OCI-LY1 (cell line): ENCODE data around the gene PTCD3.

Experiments
- EZH2 ChIP-seq: fragments of 200-600 bp; sonication (generic), shearing (Covaris generic); IDR thresholded peaks from 2 replicates; pipeline ENCODE4 v1.8.0; 2017; ENCODE audit warnings: borderline replicate concordance, mixed run types, mild to moderate bottlenecking, antibody characterized with exemption, low read length, moderate library complexity, mixed read lengths
- TF ChIP-seq, protein P1 (sequence below): fragments of 200-600 bp; sonication (generic), shearing (Covaris generic); IDR thresholded peaks from 2 replicates; pipeline ENCODE4 v1.5.1; 2017; ENCODE audit warnings: mild to moderate bottlenecking, antibody characterized with exemption, low read length, moderate library complexity, mixed read lengths

GRCh38 chr2:86158286-86158685 is 52.3 kb downstream of the PTCD3 start:
- TF ChIP-seq, protein P1, sequence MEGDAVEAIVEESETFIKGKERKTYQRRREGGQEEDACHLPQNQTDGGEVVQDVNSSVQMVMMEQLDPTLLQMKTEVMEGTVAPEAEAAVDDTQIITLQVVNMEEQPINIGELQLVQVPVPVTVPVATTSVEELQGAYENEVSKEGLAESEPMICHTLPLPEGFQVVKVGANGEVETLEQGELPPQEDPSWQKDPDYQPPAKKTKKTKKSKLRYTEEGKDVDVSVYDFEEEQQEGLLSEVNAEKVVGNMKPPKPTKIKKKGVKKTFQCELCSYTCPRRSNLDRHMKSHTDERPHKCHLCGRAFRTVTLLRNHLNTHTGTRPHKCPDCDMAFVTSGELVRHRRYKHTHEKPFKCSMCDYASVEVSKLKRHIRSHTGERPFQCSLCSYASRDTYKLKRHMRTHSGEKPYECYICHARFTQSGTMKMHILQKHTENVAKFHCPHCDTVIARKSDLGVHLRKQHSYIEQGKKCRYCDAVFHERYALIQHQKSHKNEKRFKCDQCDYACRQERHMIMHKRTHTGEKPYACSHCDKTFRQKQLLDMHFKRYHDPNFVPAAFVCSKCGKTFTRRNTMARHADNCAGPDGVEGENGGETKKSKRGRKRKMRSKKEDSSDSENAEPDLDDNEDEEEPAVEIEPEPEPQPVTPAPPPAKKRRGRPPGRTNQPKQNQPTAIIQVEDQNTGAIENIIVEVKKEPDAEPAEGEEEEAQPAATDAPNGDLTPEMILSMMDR: no peak
- no peak for TF ChIP-seq EZH2
